NCI-H526 treated with DMSO at 0.1 percent for 48 hours (cell line): ENCODE results near the gene CCDC47.
"Not testable (repeated sequence)": the region's sequence is repeated elsewhere in the genome, so short reads cannot be mapped to it uniquely, and the experiment has no call there.

Experiments
- DNase-seq: peaks from one replicate; lab custom pipeline; 2025; lab: John Stamatoyannopoulos, UW

The CCDC47 gene, protein sequence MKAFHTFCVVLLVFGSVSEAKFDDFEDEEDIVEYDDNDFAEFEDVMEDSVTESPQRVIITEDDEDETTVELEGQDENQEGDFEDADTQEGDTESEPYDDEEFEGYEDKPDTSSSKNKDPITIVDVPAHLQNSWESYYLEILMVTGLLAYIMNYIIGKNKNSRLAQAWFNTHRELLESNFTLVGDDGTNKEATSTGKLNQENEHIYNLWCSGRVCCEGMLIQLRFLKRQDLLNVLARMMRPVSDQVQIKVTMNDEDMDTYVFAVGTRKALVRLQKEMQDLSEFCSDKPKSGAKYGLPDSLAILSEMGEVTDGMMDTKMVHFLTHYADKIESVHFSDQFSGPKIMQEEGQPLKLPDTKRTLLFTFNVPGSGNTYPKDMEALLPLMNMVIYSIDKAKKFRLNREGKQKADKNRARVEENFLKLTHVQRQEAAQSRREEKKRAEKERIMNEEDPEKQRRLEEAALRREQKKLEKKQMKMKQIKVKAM

DNA sequence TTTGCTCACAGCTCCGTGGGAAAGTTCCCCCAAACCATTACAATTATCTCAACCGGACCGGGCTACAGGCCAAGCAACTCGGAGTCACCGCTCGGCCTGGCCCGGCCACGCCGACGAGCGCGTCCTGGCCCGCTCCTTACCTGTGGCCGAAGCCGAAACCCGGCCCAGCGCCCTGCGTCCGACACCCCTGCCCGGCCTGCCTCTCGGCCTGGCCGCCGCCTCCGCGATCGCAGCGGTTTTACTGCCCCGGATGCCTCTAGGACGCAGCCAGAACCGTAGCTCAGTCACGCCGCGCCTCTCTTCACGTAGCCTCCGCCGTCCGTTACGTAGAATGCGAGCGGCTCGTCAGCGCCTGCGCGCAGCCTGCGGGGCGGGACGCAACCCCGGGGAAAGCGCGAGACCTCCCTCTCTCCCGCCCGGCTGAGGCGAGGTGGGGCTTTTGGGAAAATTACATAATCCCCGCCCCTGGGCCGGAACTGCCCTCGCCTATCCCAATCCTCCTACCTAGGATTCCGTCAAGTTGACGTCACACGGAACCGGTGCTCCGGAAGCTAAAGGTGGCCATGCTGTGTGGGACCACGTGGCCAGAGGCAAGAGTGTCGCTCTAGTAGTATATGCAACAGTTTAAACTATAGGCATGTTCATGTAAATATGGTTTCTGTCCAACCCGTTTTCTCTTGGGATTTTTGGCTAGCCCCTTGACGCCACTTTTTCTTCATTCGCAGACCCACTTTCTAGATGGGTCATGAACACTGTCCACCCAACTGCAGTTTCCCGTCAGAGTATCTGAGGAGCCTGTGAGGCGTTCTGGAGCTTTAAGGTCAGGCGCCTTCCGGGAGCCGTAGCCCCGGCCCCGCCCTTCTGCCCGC, at the start of gene CCDC47:
Gene CCDC47, minus strand, starts transcription at position 326 of the 869 bp plus-strand sequence. CDS start 7,422 bp downstream, outside the sequence.
- DNase-seq: peak; percentile 97

DNA sequence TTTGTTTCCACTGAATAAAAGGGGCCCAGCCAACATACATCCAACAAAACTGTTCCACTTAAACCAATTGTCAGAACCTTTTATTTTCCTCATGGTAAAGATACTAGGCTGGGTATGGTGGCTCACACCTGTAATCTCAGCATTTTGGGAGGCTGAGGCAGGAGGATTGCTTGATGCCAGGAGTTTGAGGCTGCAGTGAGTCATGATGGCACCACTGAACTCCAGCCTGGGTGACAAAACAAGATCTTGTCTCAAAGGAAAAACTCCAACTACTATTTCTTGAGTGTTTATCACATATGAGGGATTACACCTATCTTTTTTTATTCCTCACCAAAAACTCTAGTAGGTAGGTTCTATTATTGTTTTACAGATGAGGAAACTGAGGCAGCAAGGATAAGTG, 49.1 kb upstream of the CCDC47 start:
- DNase-seq: no peak

DNA sequence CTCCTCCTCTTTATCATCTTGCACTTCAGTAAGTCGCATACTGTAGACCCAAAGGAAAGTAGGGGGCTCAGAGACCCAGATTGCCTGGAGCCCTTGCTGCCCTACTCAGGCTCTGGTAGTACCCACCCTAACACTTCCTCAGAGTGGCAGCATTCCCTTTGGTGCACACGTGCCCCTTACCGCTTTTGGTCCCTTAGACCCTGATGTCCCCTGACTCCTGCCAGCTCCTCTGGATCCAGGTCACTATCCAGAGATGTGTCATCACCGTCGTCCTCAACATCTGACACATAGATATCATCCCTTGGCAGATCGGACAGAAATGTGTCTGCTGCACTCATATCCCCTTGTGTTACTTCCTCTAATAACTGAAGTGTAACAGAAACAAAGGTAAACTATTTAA, 48.4 kb upstream of the CCDC47 start:
- DNase-seq: no peak

DNA sequence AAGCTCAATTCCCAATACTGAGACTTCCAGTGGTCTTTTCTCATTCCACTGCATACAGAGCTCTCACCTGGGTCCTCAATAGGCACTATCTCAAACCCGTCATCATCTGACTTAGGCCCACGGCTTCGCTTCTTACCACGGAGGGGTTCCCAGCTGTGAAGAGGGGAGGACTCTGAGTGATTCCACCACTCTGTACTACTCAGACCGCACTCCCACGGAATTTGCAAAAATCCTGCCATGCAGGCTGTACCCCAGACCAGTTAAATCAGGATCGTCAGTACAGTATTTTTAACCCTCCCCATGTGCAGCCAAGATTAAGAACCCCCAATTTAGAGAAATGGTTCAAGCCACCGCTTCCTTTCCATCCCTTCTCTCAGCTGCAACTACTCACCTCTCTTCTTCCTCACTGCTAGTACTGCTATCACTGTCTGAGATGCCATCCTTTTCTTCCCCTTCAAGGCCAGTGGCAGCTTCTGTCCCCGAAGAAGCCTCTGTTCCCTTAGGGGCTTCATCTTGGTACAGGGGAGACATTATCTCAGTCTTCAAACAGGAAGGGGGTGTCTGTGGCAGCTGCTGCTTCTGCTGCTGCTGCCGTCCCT, 47.7 kb upstream of the CCDC47 start:
- DNase-seq: no peak

DNA sequence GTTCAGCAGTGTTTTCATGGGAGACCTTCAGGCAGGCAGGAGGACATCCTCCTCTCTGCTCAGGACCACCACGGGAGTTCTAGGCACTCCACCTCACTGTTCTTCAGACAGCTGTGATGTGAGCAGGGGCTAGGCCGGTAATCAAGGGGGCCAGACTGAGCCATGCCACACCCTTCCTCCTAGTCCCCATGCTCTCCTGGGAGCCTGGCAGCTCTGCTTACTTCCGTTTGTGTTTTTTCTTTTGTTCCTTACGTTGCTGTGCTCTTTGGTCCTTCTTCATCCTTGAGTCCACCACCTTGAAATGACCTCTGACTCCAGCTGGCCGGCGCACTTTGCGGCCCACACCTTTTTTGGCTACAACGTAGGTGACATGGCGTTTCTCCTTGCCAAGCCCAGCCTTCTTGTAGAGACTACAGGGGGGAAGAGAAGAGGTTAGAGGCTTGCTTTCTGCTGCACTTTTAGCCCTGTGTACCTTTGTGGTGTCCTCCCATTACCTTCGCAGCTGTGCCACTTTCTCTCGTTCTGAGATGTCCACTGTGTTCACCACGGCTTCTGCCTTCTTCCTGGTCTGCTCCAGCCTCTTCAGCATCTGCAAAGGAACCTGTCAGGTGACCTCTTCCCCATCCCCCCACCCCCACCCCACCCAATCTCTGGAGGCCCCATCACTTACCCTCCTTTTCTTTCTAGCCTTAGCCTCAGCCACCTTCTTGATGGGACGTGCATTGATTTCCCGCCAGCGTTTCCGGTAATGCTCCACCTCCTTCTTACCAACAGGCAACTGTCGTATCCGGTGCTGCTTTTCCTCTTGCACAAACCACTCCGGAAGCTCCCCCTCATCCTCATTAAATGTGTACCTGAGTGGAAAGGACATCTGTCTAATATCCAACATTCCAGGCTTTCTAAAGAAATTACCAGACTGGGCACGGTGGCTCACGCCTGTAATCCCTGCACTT, 46.5 kb upstream of the CCDC47 start:
- no peak for DNase-seq

DNA sequence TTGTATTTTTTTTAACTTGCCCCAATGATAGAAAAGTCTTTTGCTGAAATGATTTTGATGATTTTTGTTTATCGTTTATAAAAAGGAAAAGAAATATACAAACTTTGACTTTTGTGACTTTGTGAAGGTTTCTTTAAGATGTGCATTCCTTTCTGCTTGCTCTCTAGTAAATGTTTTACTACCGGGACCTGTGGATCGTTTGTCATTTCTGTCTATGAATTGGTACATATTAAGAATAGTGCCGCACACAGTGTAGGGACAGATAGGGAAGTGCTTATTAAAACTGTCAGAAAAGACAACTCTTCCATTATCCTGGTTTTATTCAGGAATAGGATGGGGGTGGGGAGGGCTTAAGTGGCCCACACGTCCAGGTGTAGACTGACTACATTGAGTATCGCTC, 45.7 kb upstream of the CCDC47 start:
- DNase-seq: no peak

DNA sequence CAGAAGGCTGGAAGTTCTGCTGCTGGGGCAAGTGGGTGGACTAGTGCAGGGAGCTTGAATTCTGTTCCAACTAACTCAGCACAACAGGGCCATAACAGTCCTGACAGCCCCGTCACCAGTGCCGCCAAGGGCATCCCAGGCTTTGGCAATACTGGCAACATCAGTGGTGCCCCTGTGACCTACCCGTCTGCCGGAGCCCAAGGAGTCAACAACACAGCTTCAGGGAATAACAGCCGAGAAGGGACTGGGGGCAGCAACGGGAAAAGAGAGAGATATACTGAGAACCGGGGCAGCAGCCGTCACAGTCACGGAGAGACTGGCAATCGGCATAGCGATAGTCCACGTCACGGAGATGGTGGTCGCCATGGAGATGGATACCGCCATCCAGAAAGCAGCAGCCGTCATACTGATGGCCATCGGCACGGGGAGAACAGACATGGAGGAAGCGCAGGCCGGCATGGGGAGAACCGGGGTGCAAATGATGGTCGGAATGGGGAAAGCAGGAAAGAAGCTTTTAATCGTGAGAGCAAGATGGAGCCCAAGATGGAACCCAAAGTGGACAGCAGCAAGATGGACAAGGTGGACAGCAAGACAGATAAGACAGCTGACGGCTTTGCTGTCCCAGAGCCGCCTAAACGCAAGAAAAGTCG, 44.5 kb upstream of the CCDC47 start:
- DNase-seq: no peak

DNA sequence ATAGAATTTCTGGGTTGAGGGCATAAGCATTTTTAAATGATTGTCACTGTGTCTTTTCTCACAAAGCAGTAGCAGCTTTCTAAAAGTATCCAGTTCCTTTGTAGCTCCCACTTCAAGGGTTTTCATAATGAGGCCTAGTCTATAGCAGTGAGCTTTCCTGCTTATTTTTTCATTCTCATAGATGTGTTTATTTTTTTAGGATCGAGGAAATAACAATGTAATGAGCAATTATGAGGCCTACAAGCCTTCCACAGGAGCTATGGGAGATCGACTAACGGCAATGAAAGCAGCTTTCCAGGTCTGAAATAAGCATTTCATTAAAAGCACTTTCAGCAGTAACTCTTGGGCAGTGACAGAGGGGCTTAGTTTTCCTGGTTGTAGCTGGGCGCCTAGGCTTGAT, 43.3 kb upstream of the CCDC47 start:
- no peak for DNase-seq

DNA sequence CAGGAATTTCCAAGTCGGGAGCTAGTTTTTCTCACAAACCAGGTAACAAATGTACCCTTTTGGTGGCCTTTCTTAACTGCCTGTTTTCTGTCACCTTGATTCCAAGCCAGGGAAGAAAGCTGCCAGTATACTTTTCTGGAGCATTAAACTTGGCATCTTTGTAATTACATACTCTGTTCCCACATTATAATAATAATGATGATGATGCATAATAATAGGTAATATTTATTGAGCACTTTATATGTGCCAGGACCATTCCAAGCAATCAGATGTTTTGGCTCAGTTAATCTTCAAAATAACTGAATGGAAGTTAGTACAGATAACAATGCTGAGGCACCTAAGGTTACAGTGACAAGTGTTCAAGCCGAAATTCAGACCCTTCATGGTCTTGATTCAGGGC, 42.7 kb upstream of the CCDC47 start:
- DNase-seq: no peak

DNA sequence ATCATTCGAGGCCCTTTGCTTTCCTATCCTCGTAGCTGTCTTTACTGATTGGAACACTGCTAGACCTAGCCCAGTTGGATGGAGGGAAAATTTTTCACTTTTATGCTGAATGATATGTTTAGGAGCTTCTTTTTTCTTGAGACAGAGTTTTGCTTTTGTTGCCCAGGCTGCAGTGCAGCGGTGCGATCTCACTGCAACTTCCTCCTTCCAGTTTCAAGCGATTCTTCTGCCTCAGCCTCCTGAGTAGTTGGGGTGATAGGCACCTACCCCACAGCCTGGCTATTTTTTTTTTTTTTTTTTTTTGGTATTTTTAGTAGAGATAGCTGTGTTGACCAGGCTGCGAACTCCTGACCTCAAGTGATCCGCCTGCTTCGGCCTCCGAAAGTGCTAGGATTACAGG, 36.6 kb upstream of the CCDC47 start:
- DNase-seq: no peak

DNA sequence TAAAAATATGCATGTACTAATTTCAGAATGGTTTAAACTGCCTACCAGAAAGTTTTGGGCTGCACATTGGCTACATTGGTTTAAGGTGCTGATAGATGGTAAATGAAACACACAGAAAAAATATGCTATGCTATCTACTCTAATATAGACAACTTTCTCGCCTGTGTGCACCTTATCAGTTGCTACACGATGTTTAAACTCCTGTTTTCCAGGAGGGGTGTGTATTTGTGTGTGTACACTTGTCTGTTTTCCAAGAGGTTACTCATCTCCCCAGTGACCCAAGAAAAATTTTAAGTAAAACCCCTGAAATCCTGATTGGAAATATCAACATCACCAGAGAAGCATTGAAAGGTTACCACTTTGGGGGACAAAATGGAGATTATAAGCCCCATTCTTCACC, 32.2 kb upstream of the CCDC47 start:
- no peak for DNase-seq

DNA sequence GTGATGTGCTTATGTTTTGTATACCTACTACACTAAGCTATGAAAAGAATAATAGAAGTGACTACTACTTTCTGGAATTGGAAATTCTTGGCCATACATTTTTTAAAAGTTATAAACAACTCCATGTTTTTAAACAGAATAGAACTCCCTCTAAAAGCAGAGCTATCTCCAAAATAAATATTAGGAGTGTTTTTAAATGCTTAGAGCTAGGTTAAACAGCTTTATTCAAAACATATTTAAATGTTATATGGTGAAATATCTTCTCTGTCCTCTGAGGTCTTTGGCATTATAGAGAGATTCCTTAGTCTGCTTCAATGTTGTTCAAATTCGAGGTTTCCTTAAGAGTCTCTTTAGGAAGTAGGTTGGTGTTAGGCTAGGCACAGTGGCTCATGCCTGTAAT, 30.9 kb upstream of the CCDC47 start:
- DNase-seq: no peak

DNA sequence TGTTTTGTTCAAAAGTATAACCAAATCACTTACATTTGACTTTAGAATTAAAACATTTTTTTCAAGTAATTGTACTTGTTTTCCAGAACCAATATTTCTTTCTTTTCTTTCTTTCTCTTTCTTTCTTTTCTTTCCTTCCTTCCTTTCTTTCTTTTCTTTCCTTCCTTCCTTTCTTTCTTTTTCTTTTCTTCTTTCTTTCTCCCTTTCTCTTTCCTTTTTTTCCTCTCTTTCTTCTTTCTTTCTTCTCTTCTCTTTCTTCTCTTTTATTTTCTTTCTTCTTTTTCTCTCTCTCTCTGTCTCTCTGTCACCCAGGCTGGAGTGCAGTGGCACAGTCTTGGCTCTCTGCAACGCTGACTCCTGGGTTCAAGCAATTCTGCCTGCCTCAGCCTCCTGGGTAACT, 27.4 kb upstream of the CCDC47 start:
- no peak for DNase-seq

DNA sequence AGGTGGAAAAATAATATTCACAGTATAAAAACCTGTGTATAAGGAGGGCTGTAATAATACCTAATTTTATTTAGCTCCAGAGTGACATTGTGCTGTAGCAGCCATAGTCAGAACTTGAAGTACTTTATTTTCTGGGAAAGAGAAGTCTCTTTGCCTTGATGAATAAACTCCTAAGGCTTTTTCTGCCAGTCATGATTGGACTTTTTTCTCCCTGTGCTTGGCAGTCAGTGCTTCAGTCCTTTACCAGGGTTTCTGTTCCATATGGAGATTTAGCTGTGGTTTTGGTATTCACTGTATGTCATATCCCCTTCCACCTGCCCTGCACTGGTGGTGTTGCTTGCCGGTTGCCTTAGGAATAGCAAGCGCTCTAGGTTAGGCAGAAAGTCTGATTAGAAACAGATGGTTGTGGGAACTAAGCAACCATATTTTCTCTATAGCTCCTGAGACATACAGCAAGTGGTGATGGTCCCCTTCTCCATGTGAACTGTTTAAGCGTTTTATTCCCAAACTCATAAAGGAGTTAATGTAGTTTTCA, 25.2 kb upstream of the CCDC47 start:
- DNase-seq: no peak

DNA sequence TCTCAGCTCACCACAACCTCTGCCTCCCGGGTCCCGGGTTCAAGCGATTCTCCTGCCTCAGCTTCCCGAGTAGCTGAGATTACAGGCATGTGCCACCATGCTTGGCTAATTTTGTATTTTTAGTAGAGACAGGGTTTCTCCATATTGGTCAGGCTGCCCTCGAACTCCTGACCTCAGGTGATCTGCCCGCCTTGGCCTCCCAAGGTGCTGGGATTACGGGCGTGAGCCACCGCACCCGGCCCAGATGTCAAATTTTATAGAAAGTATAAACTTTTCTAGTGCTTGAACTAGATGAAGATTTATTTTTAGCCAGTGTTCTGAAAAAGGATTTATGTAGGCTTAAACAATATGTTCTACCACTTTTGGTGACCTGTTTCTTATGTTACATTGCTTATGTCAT, 23.0 kb upstream of the CCDC47 start:
- DNase-seq: not testable (repeated sequence)

DNA sequence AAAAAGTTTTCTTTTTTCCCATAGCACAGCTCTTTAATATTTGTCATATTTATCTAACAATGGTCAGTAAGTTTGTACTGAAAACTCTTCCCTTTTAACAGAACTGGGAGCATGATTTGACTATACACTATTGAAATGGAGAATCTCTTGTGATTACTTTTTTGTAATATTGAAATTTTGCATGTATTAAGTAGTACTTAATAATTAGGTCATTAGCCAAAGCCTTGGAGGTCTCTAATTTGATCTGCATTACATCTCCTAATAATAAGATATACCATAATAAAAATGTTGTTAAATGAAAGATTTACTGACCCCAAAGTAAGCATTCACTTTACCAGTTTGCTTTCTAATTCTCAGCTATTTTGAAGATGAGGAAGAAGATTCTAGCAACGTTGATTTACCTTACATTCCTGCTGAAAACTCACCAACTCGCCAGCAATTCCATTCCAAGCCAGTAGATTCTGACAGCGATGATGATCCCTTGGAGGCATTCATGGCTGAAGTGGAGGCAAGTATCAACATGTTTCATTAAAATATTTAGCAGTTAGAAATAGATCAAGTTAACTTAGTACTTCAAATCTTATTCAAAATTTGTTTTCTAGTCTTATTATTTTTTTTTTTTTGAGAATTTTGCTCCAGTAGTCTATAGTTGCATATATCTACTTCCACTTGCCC, 18.8 kb upstream of the CCDC47 start:
- no peak for DNase-seq

DNA sequence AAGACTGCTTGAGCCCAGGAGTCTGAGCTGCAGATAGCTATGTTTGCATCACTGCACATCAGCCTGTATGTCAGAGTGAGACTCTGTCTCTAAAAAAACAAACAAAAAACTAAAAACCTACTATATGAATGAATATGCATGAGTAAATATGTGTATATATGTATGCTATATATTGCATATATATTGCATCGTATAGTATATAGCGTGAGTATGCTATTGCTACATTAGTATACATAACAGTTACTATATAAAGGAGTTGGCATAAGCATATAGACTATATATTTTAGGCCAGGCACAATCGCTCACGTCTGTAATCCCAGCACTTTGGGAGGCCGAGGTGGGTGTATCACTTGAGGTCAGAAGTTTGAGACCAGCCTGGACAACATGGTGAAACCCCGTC, 16.7 kb upstream of the CCDC47 start:
- DNase-seq: no peak

DNA sequence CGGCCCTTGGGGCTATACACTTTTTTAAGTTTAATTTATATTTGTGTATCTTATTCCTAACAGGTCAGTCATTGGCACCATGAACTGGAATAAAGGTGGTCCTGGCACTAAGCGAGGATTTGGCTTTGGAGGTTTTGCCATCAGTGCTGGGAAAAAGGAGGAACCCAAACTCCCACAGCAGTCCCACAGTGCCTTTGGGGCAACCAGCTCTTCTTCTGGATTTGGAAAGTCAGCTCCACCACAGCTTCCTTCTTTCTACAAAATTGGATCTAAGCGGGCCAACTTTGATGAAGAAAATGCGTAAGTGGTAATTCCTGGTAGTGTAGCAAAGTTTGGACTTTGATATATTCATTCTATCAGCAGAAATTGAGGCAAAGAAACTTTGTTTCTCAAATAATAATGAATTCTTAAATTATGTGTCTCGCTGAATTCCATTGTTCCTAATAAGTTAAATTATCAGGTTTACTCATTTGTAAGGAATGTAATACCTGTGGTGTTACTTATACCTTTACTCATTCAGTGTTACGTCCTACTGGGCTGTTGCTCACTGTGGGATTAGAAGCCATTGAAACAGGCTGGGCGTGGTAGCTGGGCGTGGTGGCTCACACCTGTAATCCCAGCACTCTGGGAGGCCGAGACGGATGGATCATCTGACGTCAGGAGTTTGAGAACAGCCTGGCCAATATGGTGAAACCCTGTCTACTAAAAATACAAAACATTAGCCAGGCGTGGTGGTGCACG, 13.7 kb upstream of the CCDC47 start:
- DNase-seq: no peak

DNA sequence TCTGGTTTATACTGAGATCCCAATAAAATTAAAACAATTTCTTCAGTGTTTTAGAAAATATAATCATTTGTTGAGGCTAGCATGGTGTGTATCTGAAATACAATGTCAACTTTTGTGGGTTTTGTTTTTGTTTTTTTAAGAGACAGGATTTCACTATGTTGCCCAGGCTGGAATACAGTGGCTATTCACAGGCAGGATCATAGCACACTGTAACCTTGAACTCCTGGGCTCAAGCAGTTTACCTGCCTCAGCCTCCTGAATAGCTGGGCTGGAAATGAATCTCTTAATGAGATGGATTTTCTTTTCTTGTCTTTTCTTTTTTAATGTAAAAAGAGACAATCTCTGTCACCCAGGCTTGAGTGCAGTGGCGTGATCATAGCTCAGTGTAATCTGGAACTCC, 12.7 kb upstream of the CCDC47 start:
- no peak for DNase-seq
